K562 (cell line): ENCODE data around the gene VGLL4. TPM values are rescaled to one million over a fixed set of nuclear protein-coding genes. Genes with fewer than 3 reads are reported as not detected.

Source experiments
- ASH1L ChIP-seq: fragments of 450-650 bp; IDR thresholded peaks from 2 replicates; pipeline ENCODE4 v1.6.1; 2018; ENCODE audit warnings: borderline replicate concordance, mild to moderate bottlenecking, low read depth; ENCODE audit not compliant: partially characterized antibody
- BRCA1 ChIP-seq, 2 experiments: fragments of 450-650 bp in 1 of 2; sonication (generic) in 1 of 2; formaldehyde crosslinking in 1 of 2; IDR thresholded peaks; 2 replicates each; pipeline versions ENCODE4 v1.5.0 to v1.6.1; 2017 to 2020; ENCODE audit warnings: mild to moderate bottlenecking in 1 of 2, missing genetic modification reagents in 1 of 2
- CBFA2T3 ChIP-seq: fragments of 450-650 bp; IDR thresholded peaks from 2 replicates; pipeline ENCODE4 v1.6.1; 2017
- EHMT2 ChIP-seq: fragments of 450-650 bp; IDR thresholded peaks from 2 replicates; pipeline ENCODE4 v1.6.1; 2018; ENCODE audit warnings: antibody characterized with exemption
- ESRRA ChIP-seq: fragments of 450-650 bp; IDR thresholded peaks from 2 replicates; pipeline ENCODE4 v1.6.1; 2014; ENCODE audit warnings: low read depth, mild to moderate bottlenecking, moderate library complexity, borderline replicate concordance
- HBP1 ChIP-seq: fragments of 450-650 bp; formaldehyde crosslinking; IDR thresholded peaks from 2 replicates; pipeline ENCODE4 v1.4.0; 2022; ENCODE audit warnings: missing genetic modification characterization
- HMGXB4 ChIP-seq: sonication (generic); formaldehyde crosslinking; IDR thresholded peaks from 2 replicates; pipeline ENCODE4 v1.8.1; 2023; ENCODE audit warnings: mild to moderate bottlenecking, missing genetic modification reagents
- HNRNPK ChIP-seq: fragments of 200-400 bp; formaldehyde crosslinking; IDR thresholded peaks from one replicate; pipeline ENCODE4 v1.6.1; 2018; ENCODE audit warnings: mild to moderate bottlenecking, low read depth, low read length; ENCODE audit not compliant: poor library complexity, severe bottlenecking
- JUN ChIP-seq, 2 experiments: sonication (generic) in 1 of 2; formaldehyde crosslinking in 1 of 2; IDR thresholded peaks; 2 replicates each; pipeline versions ENCODE4 v1.6.1 to v1.8.0; 2012 to 2022; ENCODE audit warnings: borderline replicate concordance in 2 of 2, mild to moderate bottlenecking in 2 of 2, improper control_type of control experiment in 1 of 2, low read depth in 1 of 2, low read length in 1 of 2, missing genetic modification reagents in 1 of 2
- KAT7 ChIP-seq: sonication (generic); formaldehyde crosslinking; IDR thresholded peaks from 2 replicates; pipeline ENCODE4 v1.8.0; 2022; ENCODE audit warnings: missing genetic modification reagents, mild to moderate bottlenecking, borderline replicate concordance
- KDM5B ChIP-seq: fragments of 200-600 bp; sonication (generic); IDR thresholded peaks from 2 replicates; pipeline ENCODE4 v1.6.1; 2012; ENCODE audit warnings: low read depth, mild to moderate bottlenecking, moderate library complexity, low read length, control low read depth, inconsistent platforms; ENCODE audit not compliant: insufficient replicate concordance
- KLF13 ChIP-seq: fragments of 450-650 bp; IDR thresholded peaks from 2 replicates; pipeline ENCODE4 v1.6.1; 2016; ENCODE audit warnings: missing genetic modification characterization, low read depth, mild to moderate bottlenecking, missing compliant biosample characterization, moderate library complexity, borderline replicate concordance
- MAZ ChIP-seq, 2 experiments: fragments of 450-650 bp in 1 of 2; sonication (generic) in 1 of 2; formaldehyde crosslinking; IDR thresholded peaks in 1 of 2; conservative IDR thresholded peaks in 1 of 2; 2 replicates each; pipeline versions ENCODE4 v1.4.0 to v1.5.0; 2020; ENCODE audit warnings: mild to moderate bottlenecking in 1 of 2, missing genetic modification reagents in 1 of 2
- PBX2 ChIP-seq, 2 experiments: IDR thresholded peaks in 1 of 2; conservative IDR thresholded peaks in 1 of 2; 2 replicates each; pipeline ENCODE4 v1.6.1; 2016; ENCODE audit warnings: low read depth in 2 of 2, mild to moderate bottlenecking in 1 of 2, missing compliant biosample characterization in 1 of 2, missing genetic modification characterization in 1 of 2, moderate library complexity in 1 of 2
- PML ChIP-seq: IDR thresholded peaks from 2 replicates; pipeline ENCODE4 v1.6.1; 2012; ENCODE audit warnings: low read length, inconsistent platforms
- POLR2A ChIP-seq: fragments of 450-650 bp; conservative IDR thresholded peaks from 2 replicates; pipeline ENCODE4 v1.6.1; 2016
- POU5F1 ChIP-seq: fragments of 150-350 bp; IDR thresholded peaks from 2 replicates; pipeline ENCODE4 v1.6.1; 2014; ENCODE audit warnings: borderline replicate concordance, low read length, low read depth, mild to moderate bottlenecking; ENCODE audit not compliant: partially characterized antibody
- PTRF ChIP-seq: fragments of 450-650 bp; IDR thresholded peaks from 2 replicates; pipeline ENCODE4 v1.6.1; 2016; ENCODE audit warnings: mild to moderate bottlenecking, missing genetic modification characterization, missing compliant biosample characterization
- SRSF9 ChIP-seq: fragments of 200-400 bp; formaldehyde crosslinking; IDR thresholded peaks from 2 replicates; pipeline ENCODE4 v1.6.1; 2017; ENCODE audit warnings: low read depth, low read length, borderline replicate concordance
- THRAP3 ChIP-seq: fragments of 450-650 bp; IDR thresholded peaks from 2 replicates; pipeline ENCODE4 v1.6.1; 2016; ENCODE audit warnings: mild to moderate bottlenecking, inconsistent platforms, borderline replicate concordance
- polyA plus RNA-seq, 8 experiments: library from polyadenylated mRNA; depleted of rRNA in 4 of 8; stranded (reverse) in 5 of 8; unstranded in 3 of 8; fragments of >200 nt; fragmentation: Nextera tagmentation in 2 of 8; fragmentation: Illumina TruSeq in 1 of 8; extraction: Ambion mirVana in 2 of 8; extraction: Trizol in 1 of 8; gene quantifications; 2 replicates each; pipeline versions ENCODE4 v1.2.1 to v1.2.3, GENCODE V29; 2011 to 2014; ENCODE audit warnings: inconsistent platforms in 1 of 8, missing spikeins in 1 of 8
- total RNA-seq, 7 experiments: library from RNA; depleted of rRNA in 6 of 7; stranded (reverse); fragments of >200 nt in 6 of 7; fragmentation: Illumina TruSeq in 2 of 7; extraction: Trizol in 2 of 7; gene quantifications; 2 replicates each; pipeline versions ENCODE4 v1.2.1 to v1.2.3, GENCODE V29; 2011 to 2021; ENCODE audit warnings: low replicate concordance in 1 of 7

Gene VGLL4
- total and polyA plus RNA-seq, 9 of the 15 experiments (the other 6 are each of a cell fraction or from before 2014, with no cell fraction given) = 0.27 to 10.9 (median 8.6) TPM

GRCh38 chr3:11642431-11643191, 1.1 kb downstream of the VGLL4 start (continued):
- TF ChIP-seq HBP1 = no peak
- peak; percentile 78 to 81; a peak in 2 of 4 replicates for TF ChIP-seq MAZ (CRISPR knock-in tag; conservative IDR thresholded peaks at IDR 0.05 in 1 of 2, IDR thresholded peaks at IDR 0.05 in 1 of 2)
- no peak for TF ChIP-seq POU5F1
- no peak for TF ChIP-seq HMGXB4 (CRISPR knock-in tag)
- TF ChIP-seq CBFA2T3 = no peak
- TF ChIP-seq ASH1L = peak; percentile 12
- no peak for TF ChIP-seq BRCA1 (IDR thresholded peaks at IDR 0.05)
- no peak for TF ChIP-seq BRCA1 (CRISPR knock-in tag; IDR thresholded peaks at IDR 0.05)
- TF ChIP-seq SRSF9 = no peak
- TF ChIP-seq EHMT2 = no peak
- no peak for TF ChIP-seq KLF13 (tag)
- no peak for TF ChIP-seq HNRNPK
- TF ChIP-seq PTRF (tag) = no peak
- no peak for TF ChIP-seq THRAP3
- 0 out of 2 replicates have a peak, but pooled peaks have one; percentile 10 for TF ChIP-seq KAT7 (CRISPR knock-in tag)
- peak; percentile 56; the same call in 1 of the 2 replicates for TF ChIP-seq PML
- TF ChIP-seq POLR2A = peak; percentile 68
- peak; percentile 79 for TF ChIP-seq KDM5B
- no peak for TF ChIP-seq PBX2 (CRISPR knock-in tag; IDR thresholded peaks at IDR 0.05; ENCODE audit: low read depth)
- peak; percentile 43; the same call in 1 of the 2 replicates for TF ChIP-seq PBX2 (tag; conservative IDR thresholded peaks at IDR 0.05; ENCODE audit: low read depth)
- TF ChIP-seq ESRRA = no peak
- TF ChIP-seq JUN (IDR thresholded peaks at IDR 0.05; ENCODE audit: borderline replicate concordance, low read depth, low read length) = no peak
- TF ChIP-seq JUN (CRISPR knock-in tag; IDR thresholded peaks at IDR 0.05; ENCODE audit: borderline replicate concordance) = no peak
